HG02885 (cell line): ENCODE data around the gene OR10G7.

Experiments
- ATAC-seq: cut with Tn5 transposase; IDR thresholded peaks from one replicate; pipeline ENCODE4 v1.9.1; 2021; ENCODE audit warnings: mild to moderate bottlenecking; ENCODE audit not compliant: unreplicated experiment, poor library complexity

Gene OR10G7

GRCh38 chr11:124041254-124041653 lies at the start of gene OR10G7:
OR10G7 (minus strand) TSS chr11:124041325; CDS start chr11:124039001, 2,324 bp downstream.
- ATAC-seq = no peak

GRCh38 chr11:124085997-124086846 lies 45.1 kb upstream of the OR10G7 start:
- no peak for ATAC-seq

- no peak for ATAC-seq
Measured at GRCh38 chr11:124085583-124085982, 44.5 kb upstream of the OR10G7 start.

- ATAC-seq = no peak
Measured at GRCh38 chr11:124082371-124082770, 41.2 kb upstream of the OR10G7 start.

GRCh38 chr11:124081483-124081882 lies 40.4 kb upstream of the OR10G7 start:
- ATAC-seq = no peak

- ATAC-seq = no peak
Measured at GRCh38 chr11:124080327-124081001, 39.3 kb upstream of the OR10G7 start.

- no peak for ATAC-seq
Measured at GRCh38 chr11:124079631-124080326, 38.7 kb upstream of the OR10G7 start.

GRCh38 chr11:124078591-124078990 lies 37.5 kb upstream of the OR10G7 start:
- ATAC-seq = no peak

- ATAC-seq = no peak
Measured at GRCh38 chr11:124077266-124077665, 36.1 kb upstream of the OR10G7 start.

- peak; percentile 80 for ATAC-seq
Measured at GRCh38 chr11:124075841-124076651, 34.9 kb upstream of the OR10G7 start.

GRCh38 chr11:124075492-124075840 lies 34.3 kb upstream of the OR10G7 start:
- ATAC-seq = no peak

GRCh38 chr11:124074554-124074953 lies 33.4 kb upstream of the OR10G7 start:
- no peak for ATAC-seq

- no peak for ATAC-seq
Measured at GRCh38 chr11:124072147-124072546, 31.0 kb upstream of the OR10G7 start.

- no peak for ATAC-seq
Measured at GRCh38 chr11:124071623-124071948, 30.5 kb upstream of the OR10G7 start.

- peak; percentile 86 for ATAC-seq
Measured at GRCh38 chr11:124070915-124071622, 29.9 kb upstream of the OR10G7 start.

GRCh38 chr11:124069429-124070401 lies 28.6 kb upstream of the OR10G7 start:
- ATAC-seq = peak; percentile 68

GRCh38 chr11:124068601-124069110 lies 27.5 kb upstream of the OR10G7 start:
- ATAC-seq = no peak

- ATAC-seq = no peak
Measured at GRCh38 chr11:124052966-124053365, 11.8 kb upstream of the OR10G7 start.
